Activated naive CD8-positive, alpha-beta T cell (primary cell): ENCODE data around the gene EMX2.
"Not testable (repeated sequence)": the region's sequence is repeated elsewhere in the genome, so short reads cannot be mapped to it uniquely, and the experiment has no call there.

Experiments
- H3K27ac Mint-ChIP-seq: one replicate; pipeline ENCODE4 v1.8.0; 2021; ENCODE audit warnings: mixed read lengths
- H3K27me3 Mint-ChIP-seq: one replicate; pipeline ENCODE4 v1.8.0; 2021; ENCODE audit warnings: mixed read lengths
- H3K36me3 Mint-ChIP-seq: one replicate; pipeline ENCODE4 v1.8.0; 2021; ENCODE audit warnings: mixed read lengths
- H3K4me1 Mint-ChIP-seq: one replicate; pipeline ENCODE4 v1.8.0; 2021; ENCODE audit warnings: low read depth, mixed read lengths
- H3K4me3 Mint-ChIP-seq: one replicate; pipeline ENCODE4 v1.8.0; 2021; ENCODE audit warnings: mild to moderate bottlenecking, mixed read lengths
- H3K9me3 Mint-ChIP-seq: one replicate; pipeline ENCODE4 v1.8.0; 2021; ENCODE audit warnings: low read depth, mixed read lengths

The EMX2 gene

GRCh38 chr10:117581961-117582360 lies 39.4 kb downstream of the EMX2 start:
- no peaks in the 10 kb centered on the region for H3K4me1 Mint-ChIP-seq
- H3K9me3 Mint-ChIP-seq: no peaks in the 10 kb centered on the region
- no peaks in the 10 kb centered on the region for H3K36me3 Mint-ChIP-seq
- H3K27ac Mint-ChIP-seq: no peak overlapping the region
- peaks cover 7% of the 10 kb centered on the region for H3K27me3 Mint-ChIP-seq
- no peak overlapping the region for H3K4me3 Mint-ChIP-seq

- H3K36me3 Mint-ChIP-seq, H3K4me1 Mint-ChIP-seq, H3K27me3 Mint-ChIP-seq, H3K27ac Mint-ChIP-seq, H3K4me3 Mint-ChIP-seq, H3K9me3 Mint-ChIP-seq: not testable (repeated sequence)
These were observed 42.3 kb downstream of the EMX2 start for GRCh38 chr10:117584831-117585230.

DNA sequence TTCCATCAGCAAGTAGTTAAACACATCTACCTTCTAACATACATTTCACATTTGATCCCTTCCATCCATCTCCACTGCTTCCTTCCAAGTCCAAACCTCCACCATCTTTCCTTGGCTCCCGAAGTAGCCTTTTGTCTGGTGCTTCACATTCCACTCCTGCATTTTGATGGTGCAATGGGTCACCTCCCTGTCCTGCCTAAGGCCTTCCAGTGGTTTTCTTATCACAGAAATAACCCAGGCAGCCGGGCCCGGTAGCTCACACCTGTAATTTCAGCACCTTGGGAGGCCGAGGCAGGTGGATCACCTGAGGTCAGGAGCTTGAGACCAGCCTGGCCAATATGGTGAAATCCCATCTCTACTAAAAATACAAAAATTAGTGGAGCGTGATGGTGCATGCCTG lies 44.5 kb downstream of the EMX2 start:
- H3K36me3 Mint-ChIP-seq: no peaks in the 10 kb centered on the region
- H3K27me3 Mint-ChIP-seq: peaks cover 12% of the 10 kb centered on the region
- no peaks in the 10 kb centered on the region for H3K4me1 Mint-ChIP-seq
- no peak overlapping the region for H3K4me3 Mint-ChIP-seq
- no peaks in the 10 kb centered on the region for H3K9me3 Mint-ChIP-seq
- no peak overlapping the region for H3K27ac Mint-ChIP-seq

DNA sequence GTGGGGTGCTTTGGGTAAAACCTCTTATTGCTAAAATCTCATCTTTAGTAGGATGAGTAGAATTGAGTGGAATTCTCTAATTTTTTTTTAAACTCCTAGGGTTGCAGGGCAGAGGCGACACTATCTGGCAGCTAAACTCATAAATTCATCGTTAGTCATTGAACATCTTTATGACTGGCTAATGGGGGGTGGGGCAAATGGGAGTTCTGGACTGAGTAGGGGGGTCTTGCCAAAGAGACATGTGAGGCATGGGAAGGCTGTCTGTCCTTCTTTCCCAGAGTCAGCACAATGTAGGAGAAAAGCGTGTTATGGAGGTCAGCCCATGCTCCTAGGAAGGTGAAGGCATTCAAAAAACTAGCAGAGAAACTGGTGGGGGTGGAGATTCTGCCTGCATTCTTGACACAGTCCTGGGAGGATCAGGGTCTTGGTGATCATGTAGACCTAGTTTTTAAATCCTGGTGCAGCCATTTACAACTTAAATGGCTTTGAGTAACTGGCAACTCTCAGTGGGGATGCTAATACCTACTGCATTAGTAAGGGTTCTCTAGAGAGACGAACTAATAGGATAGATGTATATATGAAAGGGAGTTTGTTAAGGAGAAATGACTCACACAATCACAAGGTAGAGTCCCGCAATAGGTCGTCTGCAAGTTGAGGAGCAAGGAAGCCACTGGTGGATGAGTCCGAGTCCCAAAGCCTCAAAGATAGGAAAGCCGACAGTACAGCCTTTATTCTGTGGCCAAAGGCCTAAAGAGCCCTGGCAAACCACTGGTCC lies 47.7 kb downstream of the EMX2 start:
- Mint-ChIP-seq H3K4me3 (no peak overlapping the region), H3K9me3 (no peaks in the 10 kb centered on the region)

GRCh38 chr10:117591043-117591442 lies 48.5 kb downstream of the EMX2 start:
- Mint-ChIP-seq H3K27ac (no peak overlapping the region), H3K36me3 (no peaks in the 10 kb centered on the region), H3K27me3 (peaks cover 9% of the 10 kb centered on the region), H3K4me1 (no peaks in the 10 kb centered on the region), H3K4me3 (no peak overlapping the region), H3K9me3 (no peaks in the 10 kb centered on the region)

More for the DNA sequence above, 47.7 kb downstream of the EMX2 start:
- Mint-ChIP-seq H3K27me3 (peaks cover 9% of the 10 kb centered on the region), H3K4me1 (no peaks in the 10 kb centered on the region), H3K36me3 (no peaks in the 10 kb centered on the region), H3K27ac (no peak overlapping the region)

DNA sequence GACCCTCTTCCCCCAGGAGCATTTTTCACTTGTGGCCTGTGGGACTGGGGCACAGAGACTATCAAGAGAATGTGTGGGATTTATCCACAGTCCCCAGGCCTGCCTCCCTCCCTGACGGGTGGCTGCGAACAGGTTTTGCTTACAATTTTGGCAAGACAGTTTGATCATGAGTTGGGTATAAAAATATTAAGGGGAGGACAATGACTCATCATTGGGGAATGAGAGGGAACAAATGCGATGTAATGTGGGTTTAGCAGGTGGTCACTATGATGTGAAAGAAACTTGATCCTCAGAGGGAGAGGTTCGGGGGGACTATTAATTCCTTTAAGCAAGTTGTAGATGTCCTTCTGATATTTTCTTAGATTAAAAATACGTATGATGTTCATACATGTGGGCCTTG lies 52.2 kb downstream of the EMX2 start:
- peaks cover 10% of the 10 kb centered on the region for H3K27me3 Mint-ChIP-seq

GRCh38 chr10:117596706-117597105 lies 54.2 kb downstream of the EMX2 start:
- Mint-ChIP-seq H3K27ac (no peak overlapping the region), H3K4me1 (no peaks in the 10 kb centered on the region), H3K9me3 (no peaks in the 10 kb centered on the region), H3K27me3 (peaks cover 10% of the 10 kb centered on the region), H3K36me3 (no peaks in the 10 kb centered on the region), H3K4me3 (no peak overlapping the region)

More for the DNA sequence above, 52.2 kb downstream of the EMX2 start:
- H3K4me1 Mint-ChIP-seq: no peaks in the 10 kb centered on the region
- H3K27ac Mint-ChIP-seq: no peak overlapping the region
- H3K36me3 Mint-ChIP-seq: no peaks in the 10 kb centered on the region
- H3K9me3 Mint-ChIP-seq: no peaks in the 10 kb centered on the region
- H3K4me3 Mint-ChIP-seq: no peak overlapping the region

DNA sequence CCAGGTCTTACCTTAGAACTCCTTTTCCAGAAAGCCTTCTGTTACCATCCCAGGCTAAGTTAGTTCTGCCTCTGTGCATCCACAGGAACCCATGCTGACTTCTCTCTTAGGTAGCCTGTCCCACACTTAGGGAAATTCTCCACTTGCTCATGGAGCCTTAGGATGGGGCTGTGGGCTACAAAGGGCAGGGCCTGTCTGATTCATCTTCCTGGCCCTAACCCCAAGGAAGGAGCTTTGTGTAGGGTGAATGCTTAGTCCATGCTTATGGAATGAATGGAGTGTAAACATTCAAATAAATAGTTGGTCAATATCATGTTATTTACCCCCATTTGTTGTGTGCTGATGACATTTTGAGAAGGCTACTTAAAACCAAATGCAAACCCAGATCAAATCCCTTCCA lies 54.7 kb downstream of the EMX2 start:
- no peaks in the 10 kb centered on the region for H3K36me3 Mint-ChIP-seq

More for the DNA sequence above, 54.7 kb downstream of the EMX2 start:
- Mint-ChIP-seq H3K4me1 (no peaks in the 10 kb centered on the region), H3K27me3 (peaks cover 7% of the 10 kb centered on the region), H3K4me3 (no peak overlapping the region), H3K27ac (no peak overlapping the region), H3K9me3 (no peaks in the 10 kb centered on the region)
